HepG2 (cell line): ENCODE measurements around the gene SP4. TPM values are rescaled to one million over a fixed set of nuclear protein-coding genes. Genes with fewer than 3 reads are reported as not detected.
"Not testable (repeated sequence)": the region's sequence is repeated elsewhere in the genome, so short reads cannot be mapped to it uniquely, and the experiment has no call there.

Experiments
- ATAC-seq: fragments of 200-7000 bp; cut with Tn5 transposase; 3 replicates; pipeline ENCODE4 v1.9.1; 2020; ENCODE audit warnings: mild to moderate bottlenecking, moderate library complexity
- BruUV-seq: library from RNA; stranded (reverse); fragments of 400-500 nt; replicated peaks from 2 replicates; lab custom pipeline; 2021; lab: Mats Ljungman, UMichigan
- CTCF ChIA-PET: fragments of 300-600 bp; formaldehyde crosslinking; extraction: SDS; loops from one replicate; lab custom pipeline; 2021; ENCODE audit warnings: low total read pairs, inconsistent platforms, low intra/inter-chr PET ratio; lab: Yijun Ruan, JAX
- POLR2A ChIA-PET: fragments of 350-600 bp; sonication (Branson Sonifier 250); formaldehyde crosslinking; loops from one replicate; lab custom pipeline; 2020; ENCODE audit warnings: antibody characterized with exemption, inconsistent platforms; lab: Yijun Ruan, JAX
- DNase-seq: peaks from one replicate; pipeline ENCODE4 v3.0.0-alpha.2; 2015; ENCODE audit warnings: low spot score
- FAIRE-seq: peaks from 3 replicates; lab custom pipeline; 2011; peaks lifted over from hg19 to GRCh38; lab: Jason Lieb, UNC
- H2AFZ ChIP-seq: one replicate; pipeline ENCODE4 v1.6.1; 2011; ENCODE audit warnings: low read length, inconsistent platforms
- H3K27ac ChIP-seq: fragments of 300-600 bp; 3 replicates; pipeline ENCODE4 v1.8.0; 2011; ENCODE audit warnings: mixed run types, mild to moderate bottlenecking, mixed read lengths, low read length, inconsistent platforms; ENCODE audit not compliant: insufficient read depth; ENCODE audit errors: extremely low read length
- H3K27me3 ChIP-seq, 2 experiments: fragments of 200-600 bp in 1 of 2; 2 replicates in 1 of 2; 3 replicates in 1 of 2; pipeline versions ENCODE4 v1.6.0 to v1.8.0; 2011; ENCODE audit warnings: low read length in 2 of 2, mild to moderate bottlenecking in 2 of 2, moderate library complexity in 2 of 2, inconsistent platforms in 1 of 2; ENCODE audit not compliant: insufficient read depth in 2 of 2, control insufficient read depth in 1 of 2
- H3K36me3 ChIP-seq, 2 experiments: fragments of 200-600 bp in 1 of 2; replicated peaks in 1 of 2; 2 replicates in 1 of 2; 3 replicates in 1 of 2; pipeline versions ENCODE4 v1.5.1 to v1.8.0; 2011; ENCODE audit warnings: low read length in 2 of 2, inconsistent platforms in 1 of 2; ENCODE audit not compliant: insufficient read depth in 2 of 2, control insufficient read depth in 1 of 2
- H3K4me1 ChIP-seq: 2 replicates; pipeline ENCODE4 v1.5.1; 2012; ENCODE audit warnings: low read length, inconsistent platforms; ENCODE audit not compliant: insufficient read depth
- H3K4me2 ChIP-seq: 2 replicates; pipeline ENCODE4 v1.6.0; 2011; ENCODE audit warnings: low read depth, low read length, inconsistent platforms
- H3K4me3 ChIP-seq, 3 experiments: fragments of 200-600 bp in 1 of 3; sonication (generic), shearing (Covaris generic) in 1 of 3; replicated peaks in 1 of 3; 2 replicates each; pipeline ENCODE4 v1.5.1; 2011 to 2016; ENCODE audit warnings: low read length in 3 of 3, inconsistent platforms in 2 of 3, low read depth in 2 of 3, mild to moderate bottlenecking in 2 of 3, control low read depth in 1 of 3, mixed read lengths in 1 of 3; ENCODE audit not compliant: insufficient read depth in 1 of 3
- H3K79me2 ChIP-seq: one replicate; pipeline ENCODE4 v1.6.1; 2011; ENCODE audit warnings: low read length, inconsistent platforms; ENCODE audit not compliant: insufficient read depth
- H3K9ac ChIP-seq: 2 replicates; pipeline ENCODE4 v1.6.0; 2011; ENCODE audit warnings: mild to moderate bottlenecking, low read depth, low read length, inconsistent platforms; ENCODE audit not compliant: insufficient read depth
- H3K9me3 ChIP-seq: 2 replicates; pipeline ENCODE4 v1.5.1; 2012; ENCODE audit warnings: mild to moderate bottlenecking, low read length
- H4K20me1 ChIP-seq: 2 replicates; pipeline ENCODE4 v1.6.0; 2011; ENCODE audit warnings: inconsistent platforms, mild to moderate bottlenecking, low read length, moderate library complexity; ENCODE audit not compliant: insufficient read depth
- HNF4A ChIP-seq: sonication (generic); formaldehyde crosslinking; IDR thresholded peaks from 2 replicates; pipeline ENCODE4 v1.4.0; 2020; ENCODE audit warnings: missing genetic modification reagents
- SAFB2 ChIP-seq: sonication (generic); formaldehyde crosslinking; IDR thresholded peaks from 2 replicates; pipeline ENCODE4 v1.5.1; 2020; ENCODE audit warnings: missing genetic modification reagents, low read depth, mild to moderate bottlenecking, borderline replicate concordance
- ZNF10 ChIP-seq: sonication (generic); formaldehyde crosslinking; IDR thresholded peaks from 2 replicates; pipeline ENCODE4 v1.4.0; 2020; ENCODE audit warnings: mild to moderate bottlenecking, low read depth, missing genetic modification reagents, borderline replicate concordance
- ZNF468 ChIP-seq: sonication (generic); formaldehyde crosslinking; IDR thresholded peaks from 2 replicates; pipeline ENCODE4 v1.8.0; 2022; ENCODE audit warnings: mild to moderate bottlenecking, moderate library complexity, missing genetic modification reagents
- ZNF572 ChIP-seq: sonication (generic); formaldehyde crosslinking; IDR thresholded peaks from 2 replicates; pipeline ENCODE4 v1.5.1; 2020; ENCODE audit warnings: mild to moderate bottlenecking, missing genetic modification reagents
- ZNF652 ChIP-seq: IDR thresholded peaks from 2 replicates; pipeline ENCODE4 v1.6.1; 2016; ENCODE audit warnings: low read depth, borderline replicate concordance
- ZNF737 ChIP-seq: sonication (generic); formaldehyde crosslinking; IDR thresholded peaks from 2 replicates; pipeline ENCODE4 v1.5.0; 2020; ENCODE audit warnings: missing genetic modification reagents, mild to moderate bottlenecking, borderline replicate concordance
- WGBS: methylation state at CpG from one replicate; pipeline ENCODE4 v1.1.6; 2017; ENCODE audit warnings: low lambda C conversion rate; 5-methylcytosine and 5-hydroxymethylcytosine counted together
- in situ Hi-C: cut with HindIII; loops from 2 replicates; pipeline ENCODE4 v1.10.0; 2017; ENCODE audit warnings: low pct_unique_long_range_greater_than_20kb; ENCODE audit not compliant: extremely low pct_ligation_motif_present
- intact Hi-C: fragments of 100-400 bp; cut with micrococcal nuclease; formaldehyde crosslinking; loops from one replicate; pipeline ENCODE4 v1.10.0; 2022; ENCODE audit not compliant: unreplicated experiment
- polyA plus RNA-seq, 8 experiments: library from polyadenylated mRNA; depleted of rRNA in 3 of 8; stranded (reverse) in 7 of 8; unstranded in 1 of 8; fragments of >200 nt; fragmentation: Illumina TruSeq in 4 of 8; extraction: Trizol in 4 of 8; gene quantifications; 2 replicates each; pipeline versions ENCODE4 v1.2.1 to v1.2.3, GENCODE V29; 2011 to 2016; ENCODE audit warnings: low read depth in 4 of 8, missing spikeins in 1 of 8, mixed read lengths in 1 of 8; ENCODE audit not compliant: insufficient read depth in 1 of 8
- total RNA-seq, 5 experiments: library from RNA; depleted of rRNA; stranded (reverse); fragments of >200 nt; fragmentation: Illumina TruSeq; extraction: Trizol; gene quantifications; 2 replicates each; pipeline ENCODE4 v1.2.3, GENCODE V29; 2016; ENCODE audit warnings: low read depth in 1 of 5
- TF ChIP-seq, protein P1 (sequence below): IDR thresholded peaks from 2 replicates; pipeline ENCODE4 v1.6.1; 2016; ENCODE audit warnings: mild to moderate bottlenecking, missing biosample characterization, missing genetic modification reagents
- TF ChIP-seq, protein P2 (sequence below): sonication (generic); formaldehyde crosslinking; IDR thresholded peaks from 2 replicates; pipeline ENCODE4; 2020; ENCODE audit warnings: missing genetic modification reagents, mild to moderate bottlenecking, borderline replicate concordance

SP4 gene
- total and polyA plus RNA-seq, 2 of the 13 experiments (the other 11 are each of a cell fraction or from before 2014, with no cell fraction given) = 2.7 to 4.8 TPM

DNA sequence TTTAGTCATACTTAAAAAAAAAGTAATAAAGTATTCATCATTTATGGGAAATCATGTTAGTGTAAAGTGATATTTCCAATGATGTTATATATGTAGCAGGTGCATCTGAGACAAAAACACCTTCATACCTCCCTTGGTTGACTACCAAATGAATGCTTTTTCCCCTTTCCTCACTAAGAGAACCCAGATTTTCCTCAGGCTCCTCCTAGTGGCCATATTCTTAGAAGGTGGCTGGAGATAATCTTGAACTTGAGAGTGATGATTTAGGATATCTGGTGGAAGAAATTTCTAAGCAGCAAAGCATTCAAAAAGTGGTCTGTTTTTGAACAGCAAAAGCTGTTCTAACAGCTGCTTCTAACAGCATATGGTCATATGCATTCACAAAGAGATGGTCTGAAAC, 98.1 kb downstream of the SP4 start:
- Histone ChIP-seq H3K27ac (no peak overlapping the region), H3K36me3 (no peaks in the 10 kb centered on the region), H3K9ac (no peak overlapping the region), H3K4me1 (no peaks in the 10 kb centered on the region), H3K4me3 (no peak overlapping the region), H4K20me1 (no peaks in the 10 kb centered on the region), H3K9me3 (peaks cover 8% of the 10 kb centered on the region), H2AFZ (no peak overlapping the region), H3K27me3 (no peaks in the 10 kb centered on the region), H3K4me2 (no peak overlapping the region), H3K79me2 (no peaks in the 10 kb centered on the region)
- no TSS peak for BruUV-seq
- POLR2A ChIA-PET = no interaction called here
- FAIRE-seq (no peak), DNase-seq (peak; percentile 5), ATAC-seq (no peak)
- CTCF ChIA-PET = no interaction called here
- TF ChIP-seq, protein P1, sequence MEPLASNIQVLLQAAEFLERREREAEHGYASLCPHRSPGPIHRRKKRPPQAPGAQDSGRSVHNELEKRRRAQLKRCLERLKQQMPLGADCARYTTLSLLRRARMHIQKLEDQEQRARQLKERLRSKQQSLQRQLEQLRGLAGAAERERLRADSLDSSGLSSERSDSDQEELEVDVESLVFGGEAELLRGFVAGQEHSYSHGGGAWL = no peak
- TF ChIP-seq ZNF737 = no peak
- no peak for TF ChIP-seq ZNF572 (CRISPR knock-in tag)
- TF ChIP-seq, protein P2, sequence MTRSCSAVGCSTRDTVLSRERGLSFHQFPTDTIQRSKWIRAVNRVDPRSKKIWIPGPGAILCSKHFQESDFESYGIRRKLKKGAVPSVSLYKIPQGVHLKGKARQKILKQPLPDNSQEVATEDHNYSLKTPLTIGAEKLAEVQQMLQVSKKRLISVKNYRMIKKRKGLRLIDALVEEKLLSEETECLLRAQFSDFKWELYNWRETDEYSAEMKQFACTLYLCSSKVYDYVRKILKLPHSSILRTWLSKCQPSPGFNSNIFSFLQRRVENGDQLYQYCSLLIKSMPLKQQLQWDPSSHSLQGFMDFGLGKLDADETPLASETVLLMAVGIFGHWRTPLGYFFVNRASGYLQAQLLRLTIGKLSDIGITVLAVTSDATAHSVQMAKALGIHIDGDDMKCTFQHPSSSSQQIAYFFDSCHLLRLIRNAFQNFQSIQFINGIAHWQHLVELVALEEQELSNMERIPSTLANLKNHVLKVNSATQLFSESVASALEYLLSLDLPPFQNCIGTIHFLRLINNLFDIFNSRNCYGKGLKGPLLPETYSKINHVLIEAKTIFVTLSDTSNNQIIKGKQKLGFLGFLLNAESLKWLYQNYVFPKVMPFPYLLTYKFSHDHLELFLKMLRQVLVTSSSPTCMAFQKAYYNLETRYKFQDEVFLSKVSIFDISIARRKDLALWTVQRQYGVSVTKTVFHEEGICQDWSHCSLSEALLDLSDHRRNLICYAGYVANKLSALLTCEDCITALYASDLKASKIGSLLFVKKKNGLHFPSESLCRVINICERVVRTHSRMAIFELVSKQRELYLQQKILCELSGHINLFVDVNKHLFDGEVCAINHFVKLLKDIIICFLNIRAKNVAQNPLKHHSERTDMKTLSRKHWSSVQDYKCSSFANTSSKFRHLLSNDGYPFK = no peak
- in situ Hi-C loops = loop anchor here (25.0 kb wide), 1 partner anchor 236 kb away; no protein-coding TSS in a partner anchor
- intact Hi-C loops = no loop called here

DNA sequence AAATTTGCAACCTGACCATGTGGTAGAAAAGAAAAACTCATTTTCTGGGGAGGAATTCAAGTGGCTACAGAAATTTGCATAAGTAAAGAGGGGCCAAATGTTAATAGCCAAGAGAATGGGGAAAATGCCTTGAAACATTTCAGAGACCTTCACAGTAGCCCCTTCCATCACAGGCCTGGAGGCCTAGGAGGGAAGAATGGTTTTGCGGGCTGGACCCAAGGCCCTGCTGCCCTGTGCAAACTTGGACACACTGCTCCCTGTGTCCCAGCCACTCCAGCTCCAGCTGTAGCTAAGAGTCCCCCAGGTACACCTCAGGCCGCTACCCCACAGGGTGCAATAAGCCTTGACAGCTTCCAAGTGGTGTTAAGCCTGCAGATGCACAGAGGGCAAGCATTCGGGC, 98.6 kb downstream of the SP4 start:
- no peak overlapping the region for H3K4me2 ChIP-seq
- no peak overlapping the region for H3K9ac ChIP-seq
- no peaks in the 10 kb centered on the region for H4K20me1 ChIP-seq
- intact Hi-C loops = no loop called here
- BruUV-seq = no TSS peak
- TF ChIP-seq SAFB2 (CRISPR knock-in tag) (no peak), ZNF10 (no peak), ZNF652 (CRISPR knock-in tag) (no peak), ZNF468 (no peak), HNF4A (CRISPR knock-in tag) (no peak)
- in situ Hi-C loops = loop anchor here (25.0 kb wide), 1 partner anchor 236 kb away; no protein-coding TSS in a partner anchor
- H3K27ac ChIP-seq = no peak overlapping the region
- no peak overlapping the region for H2AFZ ChIP-seq
- H3K36me3 ChIP-seq = no peaks in the 10 kb centered on the region
- no peaks in the 10 kb centered on the region for H3K79me2 ChIP-seq
- CTCF ChIA-PET = no interaction called here
- WGBS = 0% methylated on average over 1 of the region's 3 CpGs
- H3K4me3 ChIP-seq = no peak overlapping the region
- no peaks in the 10 kb centered on the region for H3K4me1 ChIP-seq
- no peak for FAIRE-seq
- DNase-seq = no peak
- peaks cover 8% of the 10 kb centered on the region for H3K9me3 ChIP-seq
- ATAC-seq = no peak
- POLR2A ChIA-PET = no interaction called here
- no peaks in the 10 kb centered on the region for H3K27me3 ChIP-seq

DNA sequence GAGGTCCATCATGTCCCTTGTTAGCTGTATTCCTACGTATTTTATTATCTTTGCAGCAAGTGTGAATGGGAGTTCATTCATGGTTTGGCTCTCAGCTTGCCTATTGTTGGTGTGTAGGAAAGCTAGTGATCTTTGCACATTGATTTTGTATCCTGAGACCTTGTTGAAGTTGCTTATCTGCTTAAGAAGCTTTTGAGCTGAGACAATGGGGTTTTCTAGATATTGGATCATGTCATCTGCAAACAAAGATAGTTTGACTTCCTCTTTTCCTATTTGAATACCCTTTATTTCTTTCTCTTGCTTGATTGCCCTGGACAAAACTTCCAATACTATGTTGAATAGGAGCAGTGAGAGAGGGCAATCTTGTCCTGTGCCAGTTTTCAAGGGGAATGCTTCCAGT, 104.6 kb downstream of the SP4 start:
- intact Hi-C loops, H3K4me1 ChIP-seq, H3K4me3 ChIP-seq, POLR2A ChIA-PET, H3K36me3 ChIP-seq, CTCF ChIA-PET, BruUV-seq, H3K9ac ChIP-seq, H3K9me3 ChIP-seq, H3K27me3 ChIP-seq, H3K4me2 ChIP-seq, DNase-seq, H2AFZ ChIP-seq, H4K20me1 ChIP-seq, H3K27ac ChIP-seq, ATAC-seq, FAIRE-seq, H3K79me2 ChIP-seq: not testable (repeated sequence)
- in situ Hi-C loops = loop anchor here (25.0 kb wide), 1 partner anchor 230 kb away; no protein-coding TSS in a partner anchor
- WGBS = 8% methylated on average over 1 of the region's 1 CpG
